IPS DF 4.7 (cell line): ENCODE measurements around the gene PDE8A.
"Not testable (repeated sequence)": the region's sequence is repeated elsewhere in the genome, so short reads cannot be mapped to it uniquely, and the experiment has no call there.

Source experiments
- DNase-seq: peaks from one replicate; pipeline ENCODE4 v3.0.0-alpha.2; 2013; ENCODE audit warnings: low spot score; ENCODE audit errors: extremely low read depth

Gene PDE8A

DNA sequence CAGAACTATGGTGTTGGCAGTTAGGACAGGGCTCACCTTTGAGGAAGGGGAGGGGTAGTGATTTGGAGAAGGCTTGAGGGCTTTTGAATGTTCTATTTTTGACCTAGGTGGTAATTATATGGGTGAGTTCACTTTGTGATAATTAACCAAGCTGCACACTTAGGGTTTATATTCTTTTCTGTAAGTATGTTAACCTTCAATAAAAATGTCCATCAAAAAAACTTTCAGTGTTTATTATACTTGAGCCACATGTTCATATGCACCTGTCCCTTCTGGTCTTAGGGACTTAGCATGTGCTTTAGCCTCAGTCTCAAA is 28.4 kb downstream of the PDE8A start:
- DNase-seq: no peak

- DNase-seq: no peak
These were observed 28.9 kb downstream of the PDE8A start for GRCh38 chr15:85010386-85011159.

GRCh38 chr15:85011160-85011571 is 29.5 kb downstream of the PDE8A start:
- no peak for DNase-seq

DNA sequence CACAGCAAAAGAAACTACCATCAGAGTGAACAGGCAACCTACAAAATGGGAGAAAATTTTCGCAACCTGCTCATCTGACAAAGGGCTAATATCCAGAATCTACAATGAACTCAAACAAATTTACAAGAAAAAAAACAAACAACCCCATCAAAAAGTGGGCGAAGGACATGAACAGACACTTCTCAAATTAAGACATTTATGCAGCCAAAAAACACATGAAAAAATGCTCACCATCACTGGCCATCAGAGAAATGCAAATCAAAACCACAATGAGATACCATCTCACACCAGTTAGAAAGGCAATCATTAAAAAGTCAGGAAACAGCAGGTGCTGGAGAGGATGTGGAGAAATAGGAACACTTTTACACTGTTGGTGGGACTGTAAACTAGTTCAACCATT is 30.1 kb downstream of the PDE8A start:
- DNase-seq: not testable (repeated sequence)

- DNase-seq: no peak
These were observed 32.1 kb downstream of the PDE8A start for GRCh38 chr15:85013785-85014184.

- DNase-seq: no peak
These were observed 33.3 kb downstream of the PDE8A start for GRCh38 chr15:85014932-85015331.

GRCh38 chr15:85016275-85016674 is 34.6 kb downstream of the PDE8A start:
- DNase-seq: no peak

- no peak for DNase-seq
These were observed 38.3 kb downstream of the PDE8A start for GRCh38 chr15:85019815-85020590.

DNA sequence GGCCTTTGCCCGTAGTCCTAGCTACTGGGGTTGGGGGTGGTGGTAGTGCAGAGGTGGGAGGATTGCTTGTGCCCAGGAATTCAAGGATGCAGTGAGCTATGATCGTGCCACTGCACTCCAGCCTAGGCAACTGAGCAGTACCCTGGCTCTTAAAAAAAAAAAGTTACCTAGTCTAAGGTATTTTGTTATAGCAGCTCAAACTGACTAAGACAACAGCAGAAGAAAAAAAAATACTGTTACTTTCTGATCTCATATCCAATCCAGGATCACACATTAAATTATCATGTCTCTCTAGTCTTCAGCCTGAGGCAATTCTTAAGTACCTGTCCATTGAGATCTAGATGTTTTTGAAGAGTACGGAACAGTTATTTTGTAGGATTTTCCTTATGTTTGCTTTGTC is 39.8 kb downstream of the PDE8A start:
- no peak for DNase-seq

DNA sequence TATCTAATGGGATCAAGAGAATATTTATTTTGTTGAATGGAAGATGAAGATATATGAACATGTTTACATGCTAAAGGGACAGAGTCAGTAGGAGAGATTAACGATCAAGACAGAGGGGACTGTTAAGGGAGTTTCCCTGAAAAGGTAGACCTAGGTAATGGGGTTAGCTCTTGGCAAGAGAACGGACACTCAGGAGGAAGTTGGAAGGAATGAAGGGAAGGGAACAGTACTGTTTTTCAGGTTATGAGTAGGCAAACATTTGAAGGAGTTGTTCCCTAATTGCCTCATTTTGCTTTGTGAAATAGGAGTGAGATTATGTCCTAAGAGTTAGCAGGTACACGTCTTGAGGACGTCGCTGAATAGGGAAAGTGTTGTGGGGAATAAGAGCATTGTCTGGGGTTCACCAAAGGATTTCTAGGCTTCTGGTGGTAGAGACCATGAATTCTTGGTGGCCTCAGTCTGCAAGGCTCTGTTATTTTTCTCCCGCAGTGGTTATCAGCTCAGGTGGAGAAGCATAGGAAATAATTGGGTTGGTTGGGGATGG is 41.3 kb downstream of the PDE8A start:
- no peak for DNase-seq

DNA sequence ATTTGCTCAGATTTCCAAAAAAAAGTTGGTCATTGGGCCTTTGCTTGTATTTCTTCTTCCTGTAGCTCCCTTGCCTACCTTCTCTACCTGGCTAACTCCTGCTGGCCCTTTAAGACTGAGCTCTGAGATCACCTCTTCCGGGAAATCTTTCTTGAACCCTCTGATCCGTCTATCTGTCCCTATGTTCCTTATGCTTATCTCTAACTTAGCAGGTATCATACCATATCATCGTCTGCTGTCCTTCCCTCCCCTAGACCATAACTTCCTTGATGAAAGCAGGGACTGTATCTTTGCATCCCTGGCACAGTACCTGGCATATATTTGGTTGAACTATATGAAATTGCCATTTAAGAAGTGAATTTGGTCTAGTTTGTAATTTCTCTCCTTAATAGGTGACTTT is 42.3 kb downstream of the PDE8A start:
- no peak for DNase-seq

DNA sequence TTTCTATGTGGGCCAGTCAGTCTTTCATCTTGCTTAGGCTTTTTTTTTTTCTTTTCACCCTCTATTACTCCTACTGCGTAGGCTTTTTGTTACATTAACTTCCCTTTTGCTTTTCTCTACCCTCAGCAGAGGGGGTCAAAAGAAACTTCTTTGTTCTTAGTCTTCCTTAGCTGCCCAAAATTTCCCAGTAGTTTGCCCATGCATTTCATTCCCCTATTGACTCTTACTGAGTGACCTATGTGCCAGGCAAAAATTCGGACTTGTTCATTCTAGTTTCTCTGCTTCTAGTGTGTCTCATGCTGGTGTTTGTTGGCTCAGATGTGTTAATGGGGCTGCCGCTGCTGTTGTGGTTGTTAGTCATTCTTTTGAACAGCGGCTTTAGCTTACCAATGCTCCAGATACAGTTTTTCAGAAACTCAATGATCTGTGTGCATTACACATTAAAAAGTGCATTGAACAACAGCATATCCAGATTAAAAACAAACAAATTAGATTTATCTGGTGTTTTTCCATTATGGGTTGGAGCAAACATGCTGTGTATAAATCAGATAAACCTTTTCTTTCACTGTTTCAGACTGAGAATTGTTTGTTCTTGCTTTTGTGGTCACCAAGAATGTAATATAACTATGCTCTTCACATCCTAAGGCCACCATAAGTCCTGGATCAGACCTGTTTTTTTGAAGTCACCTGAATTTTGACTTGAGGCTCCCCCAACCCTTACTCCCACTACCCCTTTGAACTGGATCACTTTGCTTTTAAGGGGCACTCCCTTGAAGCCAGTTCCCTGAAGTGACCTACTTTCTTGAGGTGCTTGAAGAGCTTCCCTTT is 43.1 kb downstream of the PDE8A start:
- DNase-seq: no peak

DNA sequence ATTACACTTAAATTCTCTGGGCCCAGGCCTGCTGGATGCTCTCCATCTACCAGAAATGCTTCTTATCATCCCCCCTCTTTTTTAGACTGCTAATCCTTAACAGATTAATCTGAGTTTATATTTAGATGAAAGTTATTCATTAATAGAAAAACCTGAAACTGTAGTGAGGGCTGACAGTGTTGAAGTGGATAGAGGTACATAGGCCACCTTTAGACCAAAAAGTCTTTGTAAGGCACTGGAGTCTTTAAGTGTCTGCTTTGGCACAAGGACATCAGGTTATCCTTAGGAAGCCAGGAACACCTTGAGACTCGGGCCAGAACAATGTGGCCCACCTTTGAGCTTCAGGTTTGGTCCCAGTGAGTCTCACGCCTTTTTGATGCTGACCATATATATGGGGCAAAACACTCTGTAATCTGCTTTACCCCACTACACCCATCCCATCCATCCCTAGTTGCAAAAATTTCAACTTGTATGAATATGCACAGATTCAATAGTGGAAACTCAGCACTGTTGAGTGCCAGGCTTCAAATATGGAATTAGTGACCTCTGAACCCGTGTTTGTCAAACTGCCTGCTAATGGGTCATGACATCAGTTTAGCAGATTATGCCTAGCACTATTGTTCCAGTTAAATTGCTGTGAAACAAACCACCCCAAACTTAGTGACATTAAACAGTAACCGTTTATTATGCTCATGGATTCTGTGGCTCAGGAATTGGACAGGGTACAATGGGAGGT is 44.0 kb downstream of the PDE8A start:
- DNase-seq: no peak

DNA sequence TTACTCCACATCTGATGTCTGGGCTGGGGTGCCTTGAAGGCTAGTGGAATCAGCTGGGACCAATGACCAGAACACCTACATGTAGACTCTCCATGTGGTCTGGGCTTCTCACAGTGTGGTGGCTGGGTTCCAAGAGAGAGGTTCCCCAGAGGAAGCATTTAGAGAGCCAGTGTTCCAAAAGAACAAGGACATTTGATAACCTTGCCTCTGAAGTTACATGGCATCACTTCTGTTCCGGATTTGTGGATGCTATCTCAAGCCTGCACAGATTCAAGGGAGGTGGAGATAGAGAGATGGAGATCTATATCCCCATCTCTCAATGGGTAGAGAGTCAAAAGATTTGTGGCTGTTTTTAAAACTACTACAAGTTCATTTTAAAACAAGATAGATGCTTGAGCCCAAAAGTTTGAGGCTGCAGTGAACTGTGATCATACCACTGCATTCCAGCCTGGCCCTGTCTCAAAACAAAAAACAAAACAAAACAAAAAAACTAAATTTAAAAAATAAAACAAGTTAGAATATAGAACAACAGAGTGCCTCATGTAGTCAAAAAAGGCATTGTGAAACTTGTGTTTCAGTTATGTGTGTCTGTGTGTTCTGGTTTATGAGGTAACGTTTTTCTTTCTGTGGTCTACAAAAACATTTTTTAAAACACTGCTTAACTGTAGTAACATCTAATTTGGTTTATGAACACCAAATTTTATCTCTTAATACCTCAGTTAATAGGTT is 44.8 kb downstream of the PDE8A start:
- no peak for DNase-seq

GRCh38 chr15:85027033-85027380 is 45.4 kb downstream of the PDE8A start:
- no peak for DNase-seq

GRCh38 chr15:85027421-85027820 is 45.8 kb downstream of the PDE8A start:
- no peak for DNase-seq

GRCh38 chr15:85028416-85028815 is 46.8 kb downstream of the PDE8A start:
- no peak for DNase-seq

DNA sequence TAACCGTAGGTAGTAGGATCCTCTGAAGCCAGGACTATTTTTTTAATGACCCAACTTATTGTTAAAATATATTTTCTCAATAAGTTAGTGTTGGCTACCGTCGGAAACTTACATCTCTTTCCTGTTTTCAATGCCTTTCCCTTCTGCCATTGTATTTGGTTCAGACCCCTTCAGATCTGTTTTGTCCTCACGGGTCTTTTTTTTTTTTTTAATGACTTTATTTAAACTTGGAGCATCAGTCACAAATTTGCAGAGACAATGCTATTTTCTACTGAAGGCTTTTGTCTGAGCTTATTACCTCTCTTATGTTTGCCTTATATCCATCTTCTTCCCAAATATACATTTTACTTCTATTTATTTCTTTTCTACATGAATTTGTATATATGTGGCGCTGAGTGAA is 47.6 kb downstream of the PDE8A start:
- DNase-seq: no peak

DNA sequence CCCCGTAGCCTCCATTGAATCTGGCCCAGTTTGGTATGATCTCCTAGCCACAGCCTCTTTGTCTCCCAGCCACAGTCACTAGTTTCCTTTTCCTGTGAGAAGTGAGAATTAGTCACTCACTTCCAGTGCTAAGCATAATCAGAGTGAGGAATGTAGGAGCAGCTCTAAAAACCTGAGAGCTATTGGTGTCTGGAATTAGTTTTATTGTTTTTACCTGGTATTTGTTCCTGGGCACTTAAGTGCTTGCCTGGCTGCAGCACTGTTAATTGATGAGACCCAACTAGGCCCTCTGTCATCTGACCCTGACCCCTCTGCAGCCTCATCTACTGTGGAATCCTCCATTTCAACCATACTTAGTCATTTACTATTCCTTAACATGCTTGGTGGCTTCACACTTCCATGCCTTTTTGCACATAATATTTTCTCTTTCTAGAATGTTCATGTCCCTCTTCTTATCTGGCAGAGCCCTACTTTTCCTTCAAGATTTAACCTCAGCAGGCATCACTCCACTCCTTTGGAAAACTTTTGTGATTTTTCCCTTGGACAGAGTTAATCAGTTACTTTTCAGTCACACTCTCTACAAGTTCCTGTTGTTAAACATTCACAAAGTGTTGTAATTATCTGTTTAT is 48.8 kb downstream of the PDE8A start:
- no peak for DNase-seq
